Stimulated activated CD4-positive, alpha-beta T cell treated with anti-CD3 and anti-CD28 coated beads, Interleukin-1b, Interleukin-23, amount 100 ng/mL, for 1 hour (primary cell): ENCODE measurements around the gene ZMYND15.

ENCODE experiments used
- DNase-seq, 2 donors: peaks; one replicate each; pipeline ENCODE4 v3.0.0-alpha.2; 2020; ENCODE audit warnings: low read depth in 2 of 2

ZMYND15 gene

DNA sequence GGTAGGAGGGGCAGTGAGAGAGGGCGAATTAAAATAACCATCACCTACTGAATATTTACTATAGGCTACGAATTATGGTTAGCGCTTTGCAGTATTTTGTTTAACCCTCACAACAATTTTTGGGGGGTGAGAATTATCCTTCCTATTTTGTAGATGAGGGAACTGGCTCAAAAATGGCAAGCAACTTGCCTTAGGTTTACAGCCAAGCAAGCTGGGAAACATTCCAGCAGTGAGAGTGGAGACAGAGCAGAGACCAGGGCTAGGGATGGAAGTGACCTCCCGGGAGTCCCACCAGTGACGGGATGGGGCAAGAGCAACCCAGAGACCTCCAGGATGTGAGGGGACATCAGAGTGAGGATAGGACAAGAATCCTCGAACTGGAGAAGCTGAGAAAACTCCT, 46.9 kb downstream of the ZMYND15 start:
- no peak for DNase-seq

DNA sequence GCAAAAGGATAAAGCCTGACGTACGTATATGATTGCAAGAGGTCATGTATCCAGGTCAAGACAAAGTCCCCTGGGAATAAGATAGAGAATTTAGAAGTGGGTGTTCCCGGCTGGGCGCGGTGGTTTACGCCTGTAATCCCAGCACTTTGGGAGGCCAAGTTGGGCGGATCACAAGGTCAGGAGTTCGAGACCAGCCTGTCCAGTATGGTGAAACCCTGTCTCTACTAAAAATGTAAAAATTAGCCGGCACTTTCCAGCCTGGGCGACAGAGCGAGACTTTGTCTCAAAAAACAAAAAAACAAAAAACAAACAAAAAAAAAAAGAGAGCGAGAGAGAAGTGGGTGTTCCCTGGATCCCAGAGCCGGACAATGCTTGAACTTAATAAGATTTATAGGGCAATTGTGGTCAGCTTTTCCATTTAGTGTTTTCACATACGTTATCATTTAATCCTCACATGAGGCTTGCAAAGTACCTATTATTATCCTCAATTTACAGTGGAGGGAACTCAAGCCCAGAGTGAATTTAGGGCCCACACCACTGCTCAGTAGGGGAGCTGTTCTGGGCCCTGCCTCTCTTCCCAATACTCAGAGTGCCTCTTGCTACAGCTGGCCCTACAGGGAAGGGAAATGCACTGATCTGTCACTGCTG, 48.6 kb downstream of the ZMYND15 start:
- no peak for DNase-seq

DNA sequence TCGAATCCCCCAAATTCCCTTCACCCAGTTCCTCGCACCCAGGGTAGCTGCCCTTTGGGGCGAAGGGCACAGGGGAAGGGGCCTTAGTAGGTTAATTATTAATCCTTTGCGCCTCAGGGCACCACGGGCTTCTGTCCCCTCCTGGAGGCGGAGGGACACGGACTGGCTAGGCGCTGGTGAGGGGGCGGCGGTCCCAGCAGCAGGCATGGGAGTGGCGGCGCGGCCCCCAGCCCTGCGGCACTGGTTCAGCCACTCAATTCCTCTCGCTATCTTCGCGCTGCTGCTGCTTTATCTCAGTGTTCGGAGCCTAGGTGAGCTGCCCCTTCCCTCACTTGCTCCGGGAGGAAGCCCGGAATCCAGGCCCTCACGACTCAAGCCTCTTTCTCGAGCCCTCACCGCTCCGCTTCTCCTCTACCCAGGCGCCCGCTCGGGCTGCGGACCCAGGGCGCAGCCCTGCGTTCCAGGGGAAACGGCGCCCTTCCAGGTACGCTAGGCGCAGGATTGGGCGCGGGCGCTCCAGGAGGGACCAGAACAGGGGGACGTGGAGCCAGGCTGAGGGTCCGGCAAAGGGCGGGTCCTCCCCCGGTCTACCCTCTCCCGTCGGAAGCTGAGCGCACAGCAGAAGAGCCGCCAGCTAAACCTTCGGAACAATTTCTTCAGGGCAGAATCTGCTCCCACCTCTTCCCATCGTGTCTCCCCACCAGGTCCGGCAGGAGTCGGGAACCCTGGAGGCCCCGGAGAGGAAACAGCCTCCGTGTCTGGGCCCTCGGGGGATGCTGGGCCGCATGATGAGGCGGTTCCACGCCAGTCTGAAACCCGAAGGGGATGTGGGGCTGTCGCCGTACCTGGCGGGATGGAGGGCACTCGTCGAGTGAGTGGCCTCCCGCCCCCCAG, 49.4 kb downstream of the ZMYND15 start, which contains the start of gene GLTPD2:
GLTPD2 (plus strand) TSS at position 158 of the 894 bp plus-strand sequence; CDS start at position 206, 48 bp downstream.
- no peak for DNase-seq

DNA sequence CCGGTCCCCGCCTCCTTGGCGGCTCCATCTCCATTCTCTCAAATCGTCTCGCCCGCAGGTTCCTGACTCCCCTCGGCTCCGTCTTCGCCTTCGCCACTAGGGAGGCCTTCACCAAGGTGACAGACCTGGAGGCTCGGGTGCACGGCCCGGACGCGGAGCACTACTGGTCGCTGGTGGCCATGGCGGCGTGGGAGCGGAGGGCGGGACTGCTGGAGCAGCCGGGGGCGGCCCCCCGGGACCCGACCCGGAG, 50.0 kb downstream of the ZMYND15 start:
- no peak for DNase-seq

DNA sequence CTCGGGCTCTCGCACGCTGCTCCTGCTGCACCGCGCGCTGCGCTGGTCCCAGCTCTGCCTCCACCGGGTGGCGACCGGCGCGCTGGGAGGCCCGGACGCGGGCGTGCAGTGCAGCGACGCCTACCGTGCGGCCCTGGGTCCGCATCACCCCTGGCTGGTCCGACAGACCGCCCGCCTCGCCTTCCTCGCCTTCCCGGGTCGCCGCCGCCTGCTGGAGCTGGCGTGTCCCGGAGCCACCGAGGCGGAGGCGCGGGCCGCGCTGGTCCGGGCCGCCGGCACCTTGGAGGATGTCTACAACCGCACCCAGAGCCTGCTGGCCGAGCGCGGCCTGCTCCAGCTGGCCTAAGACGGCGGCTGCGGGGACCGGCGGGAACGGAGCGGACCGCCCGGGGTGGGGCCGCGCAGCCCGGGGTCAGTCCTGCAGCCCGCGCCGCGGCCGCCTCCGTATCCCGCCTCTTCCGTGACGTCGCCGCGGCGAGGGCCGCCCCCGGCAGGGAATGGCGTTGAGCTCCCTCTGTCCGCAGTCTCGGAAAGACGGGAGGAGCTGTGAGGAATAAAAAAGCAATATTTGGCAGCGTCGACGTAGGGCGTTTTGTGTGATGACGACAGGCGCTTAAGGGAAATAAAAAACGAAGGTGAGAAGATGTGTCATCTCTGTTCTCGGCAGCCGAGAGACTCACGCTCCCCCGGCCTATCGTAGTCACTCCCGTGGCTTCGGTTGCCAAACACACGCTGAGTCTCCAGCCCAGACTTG, 50.5 kb downstream of the ZMYND15 start:
- DNase-seq = peak; percentile 40 to 45

DNA sequence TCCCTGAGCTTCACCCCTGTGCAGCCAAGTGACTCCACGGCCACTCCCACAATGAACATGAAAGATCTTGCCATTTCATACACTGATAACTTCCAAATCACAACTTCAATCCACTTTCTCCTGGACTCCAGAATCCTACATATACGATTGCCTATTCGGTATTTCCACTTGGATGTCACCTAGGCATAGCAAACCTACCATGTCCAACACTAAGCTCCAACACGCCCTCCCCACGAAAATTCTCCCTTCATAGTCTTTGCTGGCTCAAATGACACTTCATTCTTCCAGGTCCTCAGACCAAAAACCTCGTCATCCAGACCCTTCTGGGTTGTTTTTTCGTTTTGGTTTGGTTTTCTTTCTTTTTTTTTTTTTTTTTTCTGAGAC, 51.1 kb downstream of the ZMYND15 start:
- DNase-seq = no peak

DNA sequence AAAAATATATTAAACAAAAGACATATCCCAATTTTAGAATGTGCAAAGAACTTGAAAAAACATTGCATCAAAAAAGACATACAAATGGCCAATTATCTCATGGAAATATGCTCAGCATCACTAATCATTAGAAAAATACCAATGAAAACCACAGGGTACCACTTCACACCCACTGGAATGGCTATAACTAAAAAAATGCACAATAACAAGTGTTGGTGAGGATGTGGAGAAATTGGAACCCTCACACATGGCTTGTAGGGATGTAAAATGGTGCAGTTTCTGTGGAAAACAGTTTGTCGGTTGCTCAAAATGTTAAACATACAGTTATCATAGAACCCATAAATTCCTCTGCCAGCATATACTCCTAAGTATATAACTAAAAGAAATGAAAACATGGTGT, 55.5 kb downstream of the ZMYND15 start:
- DNase-seq = no peak
